ENCODE measurements around the gene CXCR5.

CXCR5 gene

GRCh38 chr11:118929501-118930093 lies 45.9 kb downstream of the CXCR5 start:
- DNase-seq = peak; percentile 28

GRCh38 chr11:118930094-118930712 lies 46.5 kb downstream of the CXCR5 start:
- DNase-seq = peak; percentile 30

GRCh38 chr11:118931571-118931970 lies 47.9 kb downstream of the CXCR5 start:
- no peak for DNase-seq

GRCh38 chr11:118933486-118933885 lies 49.8 kb downstream of the CXCR5 start:
- DNase-seq = no peak

GRCh38 chr11:118935376-118935775 lies 51.7 kb downstream of the CXCR5 start:
- DNase-seq = no peak

- no peak for DNase-seq
These were observed 55.1 kb downstream of the CXCR5 start for GRCh38 chr11:118938491-118939403.

GRCh38 chr11:118939404-118939915 lies 55.8 kb downstream of the CXCR5 start:
- DNase-seq = no peak

GRCh38 chr11:118939953-118940598 lies 56.4 kb downstream of the CXCR5 start:
- DNase-seq = no peak

- no peak for DNase-seq
These were observed 63.4 kb downstream of the CXCR5 start for GRCh38 chr11:118947091-118947490.
